ENCODE measurements around the gene ATP5MC2.
"Not testable (repeated sequence)": the region's sequence is repeated elsewhere in the genome, so short reads cannot be mapped to it uniquely, and the experiment has no call there.

The ATP5MC2 gene

DNA sequence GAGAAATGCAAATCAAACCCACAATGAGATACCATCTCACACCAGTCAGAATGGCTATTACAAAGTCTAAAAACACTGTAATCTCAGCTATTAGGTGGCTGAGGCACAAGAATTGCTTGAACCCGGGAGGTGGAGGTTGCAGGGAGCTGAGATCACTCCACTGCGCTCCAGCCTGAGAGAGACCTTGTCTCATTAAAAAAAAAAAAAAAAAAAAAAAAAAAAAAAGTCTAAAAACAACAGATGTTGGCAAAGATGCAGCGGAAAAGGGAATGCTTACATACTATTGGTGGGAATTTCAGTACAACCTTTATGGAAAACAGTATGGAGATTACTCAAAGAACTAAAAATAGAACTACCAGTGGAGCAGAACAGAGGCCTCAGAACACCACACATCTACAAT lies 30.7 kb downstream of the ATP5MC2 start:
- TF ChIP-seq, protein P1, sequence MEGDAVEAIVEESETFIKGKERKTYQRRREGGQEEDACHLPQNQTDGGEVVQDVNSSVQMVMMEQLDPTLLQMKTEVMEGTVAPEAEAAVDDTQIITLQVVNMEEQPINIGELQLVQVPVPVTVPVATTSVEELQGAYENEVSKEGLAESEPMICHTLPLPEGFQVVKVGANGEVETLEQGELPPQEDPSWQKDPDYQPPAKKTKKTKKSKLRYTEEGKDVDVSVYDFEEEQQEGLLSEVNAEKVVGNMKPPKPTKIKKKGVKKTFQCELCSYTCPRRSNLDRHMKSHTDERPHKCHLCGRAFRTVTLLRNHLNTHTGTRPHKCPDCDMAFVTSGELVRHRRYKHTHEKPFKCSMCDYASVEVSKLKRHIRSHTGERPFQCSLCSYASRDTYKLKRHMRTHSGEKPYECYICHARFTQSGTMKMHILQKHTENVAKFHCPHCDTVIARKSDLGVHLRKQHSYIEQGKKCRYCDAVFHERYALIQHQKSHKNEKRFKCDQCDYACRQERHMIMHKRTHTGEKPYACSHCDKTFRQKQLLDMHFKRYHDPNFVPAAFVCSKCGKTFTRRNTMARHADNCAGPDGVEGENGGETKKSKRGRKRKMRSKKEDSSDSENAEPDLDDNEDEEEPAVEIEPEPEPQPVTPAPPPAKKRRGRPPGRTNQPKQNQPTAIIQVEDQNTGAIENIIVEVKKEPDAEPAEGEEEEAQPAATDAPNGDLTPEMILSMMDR (IDR thresholded peaks at IDR 0.05; ENCODE audit: insufficient read depth, low read length, poor library complexity, severe bottlenecking), result no peak
- no peak for DNase-seq (ENCODE audit: extremely low read depth, insufficient read length)
- Histone ChIP-seq H3K27me3 (replicated peaks; ENCODE audit: control insufficient read depth, insufficient read depth, low read length) (no peaks in the 10 kb centered on the region), H3K36me3 (ENCODE audit: control insufficient read depth, insufficient read depth, low read length) (no peaks in the 10 kb centered on the region), H3K4me3 (replicated peaks; ENCODE audit: low read depth, low read length) (no peak overlapping the region)

DNA sequence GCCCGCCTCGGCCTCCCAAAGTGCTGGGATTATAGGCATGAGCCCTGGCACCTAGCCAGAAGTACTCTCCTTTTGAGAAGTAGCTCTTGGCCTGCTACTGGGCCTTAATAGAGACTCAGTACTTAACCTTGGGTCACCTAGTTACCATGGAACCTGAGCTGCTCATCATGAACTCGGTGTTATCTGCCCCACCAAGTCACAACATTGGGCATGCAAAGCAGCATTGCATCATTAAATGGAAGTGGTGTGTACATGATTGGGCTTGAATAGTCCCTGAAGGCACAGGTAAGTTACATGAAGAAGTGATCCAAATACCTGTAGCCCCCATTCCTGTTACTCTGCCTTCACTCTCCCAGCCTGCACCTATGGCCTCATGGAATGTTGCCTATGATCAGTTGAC lies 31.8 kb downstream of the ATP5MC2 start:
- Histone ChIP-seq H3K4me3 (replicated peaks; ENCODE audit: low read depth, low read length) (no peak overlapping the region), H3K36me3 (ENCODE audit: control insufficient read depth, insufficient read depth, low read length) (no peaks in the 10 kb centered on the region), H3K27me3 (replicated peaks; ENCODE audit: control insufficient read depth, insufficient read depth, low read length) (no peaks in the 10 kb centered on the region)
- no peak for DNase-seq (ENCODE audit: extremely low read depth, insufficient read length)
- TF ChIP-seq, protein P1 (IDR thresholded peaks at IDR 0.05; ENCODE audit: insufficient read depth, low read length, poor library complexity, severe bottlenecking), result no peak

DNA sequence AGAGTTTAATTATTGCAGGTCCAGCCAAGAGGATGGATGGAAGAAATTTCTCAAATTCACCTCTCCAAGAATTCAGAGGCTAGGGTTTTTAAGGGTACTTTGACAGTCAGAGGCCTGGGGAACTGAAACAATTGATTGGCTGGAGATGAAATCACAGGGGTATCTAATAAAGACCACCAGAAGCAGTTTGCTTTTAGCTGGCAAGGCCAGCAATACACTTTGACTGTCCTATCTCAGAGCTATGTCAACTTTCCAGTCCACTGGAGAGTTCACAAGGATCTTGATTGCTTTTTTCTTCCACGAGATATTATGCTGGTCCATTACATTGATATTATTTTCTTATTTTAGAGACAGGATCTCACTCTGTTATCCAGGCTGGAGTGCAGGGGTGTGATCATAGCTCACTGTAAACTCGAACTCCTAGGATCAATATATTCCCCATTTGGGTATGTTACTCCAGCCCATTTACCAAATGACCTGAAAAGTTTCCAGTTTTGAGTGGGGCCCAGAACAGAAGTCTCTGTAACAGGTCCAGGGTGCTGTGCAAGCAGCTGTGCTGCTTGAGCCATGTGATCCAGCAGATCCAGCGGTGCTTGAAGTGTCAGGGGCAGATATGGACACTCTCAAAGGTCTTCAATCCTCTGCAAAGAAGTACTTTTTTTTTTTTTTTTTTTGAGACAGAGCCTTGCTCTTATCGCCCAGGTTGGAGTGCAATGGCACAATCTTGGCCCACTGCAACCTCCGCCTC lies 32.5 kb downstream of the ATP5MC2 start:
- no peaks in the 10 kb centered on the region for H3K36me3 ChIP-seq (ENCODE audit: control insufficient read depth, insufficient read depth, low read length)
- DNase-seq (ENCODE audit: extremely low read depth, insufficient read length), result no peak
- TF ChIP-seq, protein P1 (IDR thresholded peaks at IDR 0.05; ENCODE audit: insufficient read depth, low read length, poor library complexity, severe bottlenecking), result no peak
- no peak overlapping the region for H3K4me3 ChIP-seq (replicated peaks; ENCODE audit: low read depth, low read length)
- no peaks in the 10 kb centered on the region for H3K27me3 ChIP-seq (replicated peaks; ENCODE audit: control insufficient read depth, insufficient read depth, low read length)

DNA sequence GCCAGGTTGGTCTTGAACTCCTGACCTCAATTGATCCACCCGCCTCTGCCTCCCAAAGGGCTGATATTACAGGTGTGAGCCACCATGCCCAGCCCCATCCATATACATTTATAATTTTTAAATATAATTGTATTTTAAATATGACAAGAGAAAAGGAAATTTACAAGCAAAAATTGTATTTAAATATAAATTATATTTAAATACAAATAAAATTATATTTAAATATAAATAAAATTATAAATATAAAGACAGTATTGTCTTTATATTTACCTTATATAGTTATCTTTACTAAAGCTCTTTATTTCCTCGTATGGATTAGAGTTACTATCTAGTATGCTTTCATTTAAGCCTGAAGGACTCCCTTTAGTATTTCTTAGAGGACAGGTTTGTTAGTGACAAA lies 37.8 kb downstream of the ATP5MC2 start:
- no peak overlapping the region for H3K4me3 ChIP-seq (replicated peaks; ENCODE audit: low read depth, low read length)
- TF ChIP-seq, protein P1 (IDR thresholded peaks at IDR 0.05; ENCODE audit: insufficient read depth, low read length, poor library complexity, severe bottlenecking), result no peak
- H3K36me3 ChIP-seq (ENCODE audit: control insufficient read depth, insufficient read depth, low read length), result no peaks in the 10 kb centered on the region
- H3K27me3 ChIP-seq (replicated peaks; ENCODE audit: control insufficient read depth, insufficient read depth, low read length), result no peaks in the 10 kb centered on the region
- DNase-seq (ENCODE audit: extremely low read depth, insufficient read length), result no peak

DNA sequence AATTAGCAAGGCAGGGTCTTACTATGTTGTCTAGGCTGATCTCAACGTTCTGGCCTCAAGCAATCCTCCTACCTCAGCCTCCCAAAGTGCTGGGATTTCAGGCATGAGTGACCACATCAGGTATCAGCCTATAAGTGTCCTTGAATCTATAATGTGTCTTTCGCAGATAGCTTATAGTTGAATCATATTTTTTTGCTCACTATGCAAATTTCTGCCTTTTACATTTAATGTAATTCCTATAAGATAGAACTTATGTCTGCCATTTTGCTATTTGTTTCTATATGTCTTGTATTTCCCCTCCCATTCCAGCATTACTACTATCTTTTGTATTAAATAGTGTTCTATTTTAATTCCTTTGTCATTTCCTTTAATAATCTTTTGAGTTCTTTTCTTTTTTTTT lies 39.2 kb downstream of the ATP5MC2 start:
- no peaks in the 10 kb centered on the region for H3K27me3 ChIP-seq (replicated peaks; ENCODE audit: control insufficient read depth, insufficient read depth, low read length)
- H3K4me3 ChIP-seq (replicated peaks; ENCODE audit: low read depth, low read length), result no peak overlapping the region
- no peak for DNase-seq (ENCODE audit: extremely low read depth, insufficient read length)
- no peaks in the 10 kb centered on the region for H3K36me3 ChIP-seq (ENCODE audit: control insufficient read depth, insufficient read depth, low read length)
- TF ChIP-seq, protein P1 (IDR thresholded peaks at IDR 0.05; ENCODE audit: insufficient read depth, low read length, poor library complexity, severe bottlenecking), result no peak

DNA sequence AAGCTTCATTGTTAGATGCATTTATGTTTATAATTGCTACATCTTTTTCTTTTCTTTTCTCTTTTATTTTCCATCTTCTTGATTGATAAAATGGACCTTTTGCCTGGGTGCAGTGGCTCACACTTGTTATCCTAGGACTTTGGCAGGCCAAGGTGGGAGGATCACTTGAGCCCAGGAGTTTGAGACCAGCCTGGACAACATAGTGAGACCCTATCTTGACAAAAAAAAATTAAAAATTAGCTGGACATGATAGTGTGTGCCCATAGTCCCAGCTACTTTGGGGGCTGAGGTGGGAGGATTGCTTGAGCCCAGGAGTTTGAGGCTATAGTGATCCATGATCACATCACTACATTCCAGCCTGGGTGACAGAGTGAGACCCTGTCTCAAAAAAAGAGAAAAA lies 40.2 kb downstream of the ATP5MC2 start:
- not testable (repeated sequence) for DNase-seq (ENCODE audit: extremely low read depth, insufficient read length); H3K4me3 ChIP-seq (replicated peaks; ENCODE audit: low read depth, low read length); H3K36me3 ChIP-seq (ENCODE audit: control insufficient read depth, insufficient read depth, low read length); H3K27me3 ChIP-seq (replicated peaks; ENCODE audit: control insufficient read depth, insufficient read depth, low read length)

Measured in GM06990 (cell line).